ENCODE results near the gene PRR16.
A peak's percentile ranks its signal among the peaks of the same experiment; 100 is the strongest.
"Not testable (repeated sequence)": the region's sequence is repeated elsewhere in the genome, so short reads cannot be mapped to it uniquely, and the experiment has no call there.

Gene PRR16

DNA sequence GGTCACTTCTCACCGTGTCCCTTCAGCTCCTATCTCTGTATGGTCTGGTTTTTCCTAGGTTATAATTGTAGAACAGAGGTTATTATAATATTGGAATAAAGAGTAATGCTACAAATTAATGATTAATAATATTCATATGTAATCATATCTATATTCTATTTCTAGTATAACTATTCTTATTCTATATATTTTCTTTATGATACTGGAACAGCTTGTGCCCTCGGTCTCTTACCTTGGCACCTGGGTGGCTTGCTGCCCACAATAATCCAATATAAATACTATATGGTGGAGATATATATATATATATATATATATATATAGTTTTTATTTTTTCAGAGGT lies 5.6 kb upstream of the PRR16 start:
- H3K4me3 ChIP-seq (ENCODE audit: low read depth, low read length), result not testable (repeated sequence)

DNA sequence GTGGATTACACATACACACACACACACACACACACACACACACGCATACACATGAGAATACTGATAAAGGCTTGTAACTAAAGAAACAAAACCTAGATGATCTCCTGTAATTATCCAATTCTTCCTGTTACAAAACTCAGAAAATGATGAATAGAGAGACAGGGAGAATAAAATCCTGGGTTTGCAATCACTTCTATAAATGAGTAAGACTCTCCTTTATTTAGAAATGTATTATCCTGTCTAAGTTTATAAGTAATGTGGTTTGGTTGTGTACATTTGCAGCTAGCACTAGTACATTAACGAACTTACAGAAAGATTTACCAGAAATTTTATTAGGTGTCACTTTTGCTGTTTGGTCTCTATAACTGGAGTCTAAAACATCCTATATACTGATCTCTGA lies 2.8 kb upstream of the PRR16 start:
- DNase-seq (ENCODE audit: low read depth), result no peak
- H3K4me3 ChIP-seq (ENCODE audit: low read depth, low read length), result no peak overlapping the region

More for the DNA sequence above, 5.6 kb upstream of the PRR16 start:
- not testable (repeated sequence) for DNase-seq (ENCODE audit: low read depth)

DNA sequence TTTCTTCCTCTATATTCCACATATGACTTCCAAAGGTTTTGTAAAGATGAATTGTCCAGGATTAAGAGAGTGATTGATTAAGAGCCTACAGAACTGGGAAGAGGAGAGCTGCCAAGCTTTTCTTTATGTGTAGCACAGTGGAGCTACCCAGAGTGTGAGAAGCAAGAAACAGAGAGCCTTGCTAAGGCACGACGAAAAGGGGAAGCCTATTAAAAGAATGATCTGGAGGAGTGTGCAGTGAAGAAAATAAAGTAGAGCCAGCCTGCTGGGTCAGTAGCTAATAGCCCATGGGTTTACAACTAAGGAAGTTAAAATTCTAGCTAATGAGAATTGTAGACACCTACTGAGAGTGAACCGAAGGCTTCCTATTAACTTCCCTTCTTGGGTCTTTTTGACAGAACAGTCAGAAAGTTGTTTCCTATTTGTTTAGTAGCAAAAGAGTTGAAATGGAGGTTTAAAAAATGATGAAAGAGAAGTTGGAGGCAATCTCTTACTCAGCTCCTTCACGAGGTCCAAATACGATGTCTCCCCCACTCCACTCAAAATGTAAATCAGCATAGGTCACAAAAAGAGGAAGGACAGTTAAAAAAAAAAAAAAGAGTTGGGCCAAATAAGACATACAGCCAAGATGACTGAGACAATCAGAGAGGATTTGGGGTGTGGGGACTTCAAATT lies 957 bp upstream of the PRR16 start:
- H3K4me3 ChIP-seq (ENCODE audit: low read depth, low read length), result no peak overlapping the region
- no peak for DNase-seq (ENCODE audit: low read depth)

DNA sequence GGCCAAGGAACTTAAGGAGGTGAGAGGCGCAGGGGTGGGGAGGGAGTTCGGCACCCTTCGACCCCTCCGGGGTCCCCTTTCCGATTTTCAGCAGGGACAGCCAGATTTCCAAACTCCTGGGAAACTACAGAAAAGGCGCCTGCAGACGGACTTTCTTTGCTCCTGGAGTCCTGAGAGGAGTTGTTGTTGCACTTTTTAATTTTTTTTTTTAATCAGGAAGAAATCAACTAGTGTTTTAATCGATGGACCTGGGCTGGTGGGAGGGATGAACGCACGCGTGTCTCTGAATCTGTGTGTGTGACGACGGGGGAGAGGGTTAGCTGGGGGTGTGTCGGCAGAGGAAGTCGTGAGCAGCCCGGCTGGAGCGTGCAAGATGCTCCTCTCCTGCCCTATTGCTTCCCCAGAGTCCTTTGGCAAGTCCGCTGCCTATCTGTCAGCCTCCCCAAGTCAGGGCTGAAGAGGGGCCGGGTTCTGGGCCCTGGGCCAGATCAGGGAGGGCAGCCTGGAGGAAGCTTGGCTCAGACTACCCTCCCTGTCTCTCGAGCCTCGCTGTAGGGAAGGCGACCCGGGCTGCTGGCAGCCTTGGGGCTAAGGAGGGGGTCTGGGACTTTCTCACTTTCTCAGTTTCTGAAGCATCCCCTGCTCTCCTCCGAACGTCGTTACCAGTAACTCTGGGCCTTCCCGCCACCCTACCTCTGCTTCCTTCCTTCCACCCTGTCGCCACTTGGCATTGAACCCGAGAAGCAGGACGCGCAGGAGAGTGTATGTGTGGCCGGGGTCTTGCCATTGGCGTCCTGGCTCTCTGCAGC lies 731 bp downstream of the PRR16 start:
- peak overlapping the region; percentile 91 for H3K4me3 ChIP-seq (ENCODE audit: low read depth, low read length)
- DNase-seq (ENCODE audit: low read depth), result no peak

DNA sequence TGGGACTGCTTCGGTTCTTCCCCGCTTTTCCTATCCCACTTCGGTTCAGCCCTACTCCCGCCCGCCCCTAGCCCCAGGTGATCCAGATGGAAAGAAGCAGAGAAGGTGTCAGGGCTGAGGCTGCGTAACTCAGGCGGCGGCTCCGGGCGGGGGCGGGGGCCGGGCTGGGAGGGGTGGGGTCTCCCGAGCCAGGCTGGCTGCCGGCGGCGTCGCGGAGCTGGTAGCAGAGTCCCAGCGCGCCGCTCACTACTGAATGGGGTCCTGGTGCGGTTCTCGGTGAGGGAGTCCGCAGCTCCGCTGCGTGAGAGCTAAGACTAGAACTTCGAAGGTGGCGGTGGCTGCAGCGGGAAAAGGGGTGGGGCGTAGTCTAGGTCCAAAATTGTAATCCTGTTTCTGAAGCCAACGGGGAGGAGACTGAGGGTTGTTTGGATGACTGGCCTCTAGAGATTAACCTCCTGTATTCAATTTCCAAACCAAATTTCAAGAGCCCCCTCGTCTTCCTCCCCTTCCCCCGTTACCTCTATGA lies 1.4 kb downstream of the PRR16 start:
- no peak for DNase-seq (ENCODE audit: low read depth)
- H3K4me3 ChIP-seq (ENCODE audit: low read depth, low read length), result peak overlapping the region; percentile 91

DNA sequence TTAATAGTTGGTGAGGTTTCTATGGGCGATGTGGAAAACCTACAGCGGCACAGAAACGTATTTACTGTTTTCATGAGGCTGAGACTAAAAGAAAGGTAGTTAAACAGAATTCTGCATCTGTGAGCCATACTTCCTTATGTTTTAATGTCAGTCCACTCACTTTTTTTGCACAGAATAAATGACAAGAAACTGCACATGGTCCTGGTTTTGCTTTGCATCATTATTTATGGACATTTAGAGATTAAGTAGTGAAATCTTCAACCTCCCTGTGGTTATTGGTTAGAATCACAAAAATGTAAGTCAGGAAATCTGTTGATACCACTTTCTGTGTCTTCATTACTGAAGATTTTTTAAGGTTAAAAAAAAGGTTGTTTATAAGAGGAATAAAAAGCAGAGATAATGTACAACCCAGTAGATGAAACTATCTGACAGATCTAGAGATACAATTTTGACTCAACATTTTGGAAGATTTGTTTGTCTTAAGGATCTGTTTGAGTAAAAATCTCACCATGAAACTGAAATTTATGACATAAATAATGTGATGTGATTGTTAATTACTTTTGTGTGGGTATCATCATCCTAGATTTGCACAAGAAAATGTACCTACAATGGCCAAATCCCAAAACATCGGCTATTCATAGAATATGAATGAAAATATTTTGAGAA lies 2.4 kb downstream of the PRR16 start:
- H3K4me3 ChIP-seq (ENCODE audit: low read depth, low read length), result peak overlapping the region; percentile 91
- DNase-seq (ENCODE audit: low read depth), result no peak

DNA sequence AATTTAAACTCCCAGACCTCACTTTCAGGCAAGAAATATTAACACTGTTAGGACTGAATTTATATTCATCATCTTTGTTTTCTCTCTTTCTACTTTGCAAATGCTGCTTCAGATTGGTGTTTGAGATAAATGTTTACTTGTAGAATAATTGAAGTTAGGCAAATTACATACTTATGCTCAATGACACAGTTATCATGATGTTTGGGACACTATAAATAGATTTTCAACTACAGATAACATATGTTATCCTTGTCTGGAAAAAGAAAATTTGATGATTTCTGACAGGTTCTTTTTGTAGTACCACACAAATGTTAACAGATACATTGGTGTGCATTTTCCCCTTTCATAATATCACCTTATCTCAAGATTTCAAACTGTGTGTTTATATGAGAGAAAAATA lies 7.9 kb downstream of the PRR16 start:
- no peak overlapping the region for H3K4me3 ChIP-seq (ENCODE audit: low read depth, low read length)
- no peak for DNase-seq (ENCODE audit: low read depth)

DNA sequence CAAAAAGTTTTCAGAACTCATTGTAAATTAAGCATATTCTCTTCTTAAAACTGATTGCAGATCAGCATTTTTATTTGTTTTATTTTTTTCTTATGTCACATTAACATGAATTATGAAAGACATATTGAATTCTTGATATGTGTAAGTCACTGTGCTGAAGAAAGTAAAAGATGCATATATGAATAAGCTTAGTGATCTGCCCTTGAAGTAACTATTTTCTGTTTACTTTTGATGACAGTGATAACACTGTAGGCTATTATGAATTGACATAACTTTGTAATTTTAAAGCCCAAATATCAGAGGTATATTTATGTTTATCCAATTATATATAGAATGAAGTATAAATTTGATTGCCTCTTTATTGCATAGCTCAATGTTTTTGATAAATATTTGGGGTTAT lies 8.8 kb downstream of the PRR16 start:
- DNase-seq (ENCODE audit: low read depth), result no peak
- no peak overlapping the region for H3K4me3 ChIP-seq (ENCODE audit: low read depth, low read length)

DNA sequence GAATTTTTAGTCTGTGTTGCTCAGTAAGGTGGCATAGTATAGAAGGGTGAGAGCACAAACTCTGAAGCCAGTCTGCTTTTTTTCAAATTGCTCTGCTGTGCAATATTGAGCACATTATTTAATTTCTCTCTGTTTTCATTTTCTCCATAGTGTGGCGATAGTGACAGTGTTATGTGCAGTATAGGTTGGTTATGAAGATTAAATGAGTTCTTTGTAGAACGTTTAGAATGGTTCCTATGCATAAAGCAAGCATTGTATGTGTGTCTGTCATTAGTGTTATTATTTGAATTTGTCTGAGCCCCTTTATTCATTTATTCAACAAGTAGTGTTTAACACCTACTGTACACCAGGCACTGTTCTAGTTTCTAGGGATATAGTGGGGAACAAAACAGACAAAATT lies 9.2 kb downstream of the PRR16 start:
- H3K4me3 ChIP-seq (ENCODE audit: low read depth, low read length), result no peak overlapping the region
- DNase-seq (ENCODE audit: low read depth), result no peak

DNA sequence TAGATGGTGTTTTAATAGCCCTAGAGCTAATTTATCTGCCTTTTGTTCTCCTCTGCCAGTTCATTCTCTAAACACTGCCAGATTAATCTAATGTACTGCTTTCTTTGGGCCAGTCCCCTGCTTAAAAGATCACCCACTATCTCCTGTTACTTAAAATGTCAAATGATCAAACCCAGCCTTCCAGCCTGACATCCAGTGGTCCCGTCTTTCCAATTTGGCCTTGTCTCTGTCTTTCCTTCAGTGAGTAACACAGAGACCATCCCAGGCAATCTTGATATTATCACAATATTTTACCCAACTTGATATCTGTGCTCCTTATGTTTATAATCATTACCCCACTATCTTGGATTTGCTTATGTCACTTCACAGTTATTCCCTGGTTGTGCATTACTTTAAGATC lies 12.0 kb downstream of the PRR16 start:
- DNase-seq (ENCODE audit: low read depth), result no peak

DNA sequence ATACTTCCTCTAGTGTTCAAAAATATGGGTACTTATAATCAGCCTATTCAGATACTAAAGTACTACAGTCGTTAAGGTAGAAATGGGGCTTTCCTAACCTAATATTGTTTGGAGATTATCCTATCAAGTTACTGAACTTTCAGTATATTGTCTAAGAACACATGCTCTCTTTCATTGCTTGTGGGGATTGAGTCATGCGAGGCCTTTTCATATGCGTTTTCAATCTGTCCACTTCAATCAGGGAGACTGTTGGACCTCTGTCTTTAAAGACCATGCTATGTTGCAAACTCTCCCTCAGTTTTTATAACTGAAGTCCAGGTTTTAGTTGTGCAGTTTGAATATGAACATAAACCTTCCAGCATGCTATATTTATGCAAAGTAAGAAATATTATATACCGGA lies 15.0 kb downstream of the PRR16 start:
- DNase-seq (ENCODE audit: low read depth), result peak; percentile 56
- no peak overlapping the region for H3K4me3 ChIP-seq (ENCODE audit: low read depth, low read length)

More for the DNA sequence above, 12.0 kb downstream of the PRR16 start:
- no peak overlapping the region for H3K4me3 ChIP-seq (ENCODE audit: low read depth, low read length)

DNA sequence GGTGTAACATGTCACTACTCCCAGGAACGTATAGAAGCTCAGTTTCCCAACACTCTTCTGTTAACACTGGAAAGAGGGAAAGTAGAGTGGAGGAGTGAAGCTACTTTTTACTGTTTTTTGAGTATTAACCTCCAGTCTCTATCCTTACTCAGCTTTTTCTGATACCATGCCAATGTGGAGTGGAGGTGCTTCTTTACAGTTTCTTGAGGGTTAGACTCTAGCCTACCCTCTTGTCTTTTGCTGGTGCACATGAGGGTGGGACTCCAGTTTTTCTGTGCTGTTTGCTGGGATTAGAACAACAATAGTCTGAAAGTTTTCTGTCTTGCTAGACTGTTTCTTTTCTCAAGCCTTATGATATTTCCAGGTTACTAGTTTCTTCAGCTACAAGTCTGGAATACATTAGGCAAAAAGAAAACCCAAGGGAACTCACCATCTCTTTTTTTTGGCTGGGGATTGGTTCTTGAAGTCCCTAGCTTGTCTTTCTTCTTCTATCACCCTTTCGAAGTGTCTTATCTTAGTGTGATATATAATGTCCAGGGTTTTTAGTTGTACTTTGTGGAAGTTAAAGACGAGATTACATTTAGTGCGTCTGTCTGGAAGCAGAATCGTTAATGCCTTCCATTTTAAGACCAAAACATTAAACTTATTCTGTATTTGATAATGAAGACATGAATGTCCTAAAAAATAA lies 35.9 kb downstream of the PRR16 start:
- DNase-seq (ENCODE audit: low read depth), result no peak
- H3K4me3 ChIP-seq (ENCODE audit: low read depth, low read length), result no peak overlapping the region

DNA sequence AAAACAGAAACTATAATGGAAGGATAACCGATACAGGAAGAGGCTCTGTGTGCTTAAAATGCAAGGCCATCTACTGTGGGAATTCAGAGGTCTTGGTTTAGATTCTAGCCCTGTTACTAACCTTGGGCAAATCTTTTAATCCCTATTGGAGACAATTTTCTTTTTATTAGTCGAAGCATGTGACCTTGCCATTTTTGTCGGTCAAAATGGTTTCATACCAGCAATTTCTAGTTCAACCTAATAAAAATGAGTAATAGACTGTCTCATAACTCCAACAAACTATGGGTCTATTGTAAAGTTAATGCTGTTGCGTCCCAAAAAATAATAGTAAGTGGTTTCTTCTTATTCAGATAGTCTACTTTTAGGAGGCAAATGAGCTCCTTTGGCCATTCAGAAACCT lies 38.4 kb downstream of the PRR16 start:
- DNase-seq (ENCODE audit: low read depth), result no peak
- H3K4me3 ChIP-seq (ENCODE audit: low read depth, low read length), result no peak overlapping the region

DNA sequence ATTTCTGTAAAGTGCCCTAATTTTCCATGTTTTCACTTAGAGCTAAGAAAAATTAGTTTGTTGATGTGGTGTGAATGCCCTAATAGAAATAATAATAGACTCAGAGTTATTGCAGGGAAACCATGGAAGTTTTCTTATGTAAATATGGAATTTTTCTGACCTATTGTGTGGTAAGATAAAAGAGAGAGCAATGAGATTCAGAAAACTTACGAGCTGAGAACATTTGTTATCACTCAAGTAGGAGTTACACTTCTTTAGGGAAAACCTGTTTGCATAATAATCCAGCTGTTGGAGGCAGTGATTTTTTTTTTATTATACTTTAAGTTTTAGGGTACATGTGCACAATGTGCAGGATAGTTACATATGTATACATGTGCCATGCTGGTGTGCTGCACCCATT lies 39.2 kb downstream of the PRR16 start:
- no peak for DNase-seq (ENCODE audit: low read depth)

DNA sequence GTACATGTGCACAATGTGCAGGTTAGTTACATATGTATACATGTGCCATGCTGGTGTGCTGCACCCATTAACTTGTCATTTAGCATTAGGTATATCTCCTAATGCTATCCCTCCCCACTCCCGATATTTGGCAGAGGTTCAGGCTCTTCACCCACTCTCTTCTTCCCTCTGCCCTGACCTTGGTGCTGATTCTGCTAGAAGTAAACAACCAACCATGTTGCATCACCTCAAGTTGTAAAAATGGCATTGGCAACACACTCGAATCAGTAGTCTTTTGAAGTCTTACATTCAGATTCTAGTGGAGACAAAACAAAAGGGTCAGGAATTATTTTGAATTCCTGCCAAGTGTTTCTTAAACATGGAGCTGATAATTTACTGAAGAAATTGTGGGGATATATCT lies 40.0 kb downstream of the PRR16 start:
- DNase-seq (ENCODE audit: low read depth), result no peak

More for the DNA sequence above, 39.2 kb downstream of the PRR16 start:
- no peak overlapping the region for H3K4me3 ChIP-seq (ENCODE audit: low read depth, low read length)

DNA sequence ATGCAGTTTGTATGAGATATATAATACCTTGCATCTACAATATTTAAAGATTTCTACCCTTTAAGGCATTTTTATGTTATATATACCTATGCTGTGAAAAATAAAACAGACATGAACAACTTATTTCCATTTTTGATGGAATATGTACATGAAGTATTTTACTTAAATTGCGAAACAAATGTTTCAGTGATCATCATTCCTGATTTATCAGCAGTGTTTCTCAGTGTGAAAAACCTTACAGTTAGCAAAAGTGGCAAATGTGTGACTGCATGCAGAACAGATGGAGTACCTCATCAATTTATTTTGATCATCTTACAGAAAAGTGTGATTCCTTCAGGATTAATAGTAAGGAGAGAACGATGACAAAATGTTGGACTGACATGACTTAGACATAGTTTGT lies 43.1 kb downstream of the PRR16 start:
- no peak for DNase-seq (ENCODE audit: low read depth)
- H3K4me3 ChIP-seq (ENCODE audit: low read depth, low read length), result no peak overlapping the region

More for the DNA sequence above, 40.0 kb downstream of the PRR16 start:
- H3K4me3 ChIP-seq (ENCODE audit: low read depth, low read length), result no peak overlapping the region

DNA sequence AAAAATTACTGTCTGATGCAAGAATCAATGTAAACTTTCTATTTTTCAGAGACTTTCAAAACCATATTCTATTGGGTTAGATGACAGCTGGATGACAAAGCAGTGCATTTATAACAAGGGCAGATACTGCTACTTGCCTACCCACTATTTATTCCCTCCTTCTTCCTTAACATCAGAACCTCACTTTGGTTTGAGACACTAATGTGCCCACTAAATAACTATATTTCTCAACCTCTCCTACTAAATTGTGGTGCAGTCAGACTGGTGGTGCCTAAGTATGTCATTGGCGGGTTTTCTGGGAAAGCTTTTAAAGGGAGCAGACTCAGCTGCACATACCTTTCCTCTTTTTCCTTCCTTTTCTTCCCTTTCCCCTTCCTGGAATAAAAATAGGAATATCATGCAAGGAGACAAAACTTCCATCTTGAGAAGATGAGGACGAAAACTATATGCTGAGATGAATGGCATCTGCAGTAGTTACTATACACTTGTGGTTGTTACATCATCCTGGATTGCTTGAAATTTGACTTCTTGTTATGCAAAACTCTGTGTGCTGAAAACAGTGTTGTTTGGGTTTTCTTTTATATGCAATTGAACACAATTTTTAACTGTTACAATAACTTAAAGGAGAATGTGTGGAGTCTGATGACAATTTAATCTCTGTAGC lies 43.8 kb downstream of the PRR16 start:
- H3K4me3 ChIP-seq (ENCODE audit: low read depth, low read length), result no peak overlapping the region
- no peak for DNase-seq (ENCODE audit: low read depth)

DNA sequence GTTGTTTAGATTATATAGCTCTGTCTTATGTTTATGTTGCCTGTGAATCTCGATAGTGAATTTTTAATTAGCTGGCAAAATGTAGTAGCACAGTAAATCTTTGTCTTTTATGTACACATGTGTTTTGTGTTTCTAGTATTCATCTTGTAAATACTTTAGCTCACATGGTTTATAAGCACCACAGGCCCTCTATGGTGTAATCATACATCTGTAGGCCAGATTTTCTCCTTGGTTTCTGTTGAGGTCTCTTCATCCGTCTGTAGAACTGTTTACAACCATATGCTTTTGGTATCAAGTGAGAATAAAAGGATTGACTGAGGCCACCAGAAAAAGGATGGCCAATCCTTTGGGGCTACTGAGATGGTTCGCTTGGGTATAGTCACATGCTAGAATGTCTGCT lies 45.0 kb downstream of the PRR16 start:
- H3K4me3 ChIP-seq (ENCODE audit: low read depth, low read length), result no peak overlapping the region
- DNase-seq (ENCODE audit: low read depth), result no peak

DNA sequence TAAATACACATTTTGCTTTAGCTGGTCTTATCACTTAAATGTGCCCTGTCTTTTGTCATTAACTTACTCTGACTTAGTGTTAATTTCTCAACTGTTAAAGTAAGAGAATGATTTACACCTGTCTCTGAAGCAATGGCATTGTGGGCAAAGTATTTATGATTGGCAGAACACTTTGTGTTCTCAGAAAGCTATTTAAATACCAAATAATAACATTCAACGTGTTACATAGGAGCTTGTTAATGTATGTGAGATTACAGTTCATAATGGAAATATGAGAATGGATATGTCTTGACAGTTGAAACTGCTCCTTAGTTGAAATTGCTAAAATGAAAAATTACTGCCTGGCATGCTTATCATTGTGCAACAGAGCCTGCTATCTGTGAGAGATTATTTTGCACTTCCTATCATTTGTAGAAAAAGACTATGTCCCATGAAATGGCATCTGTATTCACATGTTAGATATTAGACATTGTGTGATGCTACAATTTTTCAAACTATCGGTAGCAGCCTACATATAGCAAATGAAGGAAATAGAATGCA lies 46.1 kb downstream of the PRR16 start:
- H3K4me3 ChIP-seq (ENCODE audit: low read depth, low read length), result no peak overlapping the region
- no peak for DNase-seq (ENCODE audit: low read depth)

All from skeletal muscle cell (primary cell).